ENCODE data around the gene HS6ST1. TPM values are rescaled to one million over a fixed set of nuclear protein-coding genes. Genes with fewer than 3 reads are reported as not detected.

HS6ST1 gene
- 30.8 and 43.1 TPM in 2 replicates for total RNA-seq
- polyA plus RNA-seq (2012): 20.9 TPM

- DNase-seq (ENCODE audit: low read depth): peak; percentile 89
Observed at GRCh38 chr2:128318776-128319464, at the start of gene HS6ST1. Gene HS6ST1 (minus strand): TSS chr2:128318868. CDS start chr2:128318563, 305 bp downstream.

- no peak for DNase-seq (ENCODE audit: low read depth)
Observed at GRCh38 chr2:128367601-128368359, 49.1 kb upstream of the HS6ST1 start.

GRCh38 chr2:128366713-128367511, 48.2 kb upstream of the HS6ST1 start:
- DNase-seq (ENCODE audit: low read depth): no peak

DNA sequence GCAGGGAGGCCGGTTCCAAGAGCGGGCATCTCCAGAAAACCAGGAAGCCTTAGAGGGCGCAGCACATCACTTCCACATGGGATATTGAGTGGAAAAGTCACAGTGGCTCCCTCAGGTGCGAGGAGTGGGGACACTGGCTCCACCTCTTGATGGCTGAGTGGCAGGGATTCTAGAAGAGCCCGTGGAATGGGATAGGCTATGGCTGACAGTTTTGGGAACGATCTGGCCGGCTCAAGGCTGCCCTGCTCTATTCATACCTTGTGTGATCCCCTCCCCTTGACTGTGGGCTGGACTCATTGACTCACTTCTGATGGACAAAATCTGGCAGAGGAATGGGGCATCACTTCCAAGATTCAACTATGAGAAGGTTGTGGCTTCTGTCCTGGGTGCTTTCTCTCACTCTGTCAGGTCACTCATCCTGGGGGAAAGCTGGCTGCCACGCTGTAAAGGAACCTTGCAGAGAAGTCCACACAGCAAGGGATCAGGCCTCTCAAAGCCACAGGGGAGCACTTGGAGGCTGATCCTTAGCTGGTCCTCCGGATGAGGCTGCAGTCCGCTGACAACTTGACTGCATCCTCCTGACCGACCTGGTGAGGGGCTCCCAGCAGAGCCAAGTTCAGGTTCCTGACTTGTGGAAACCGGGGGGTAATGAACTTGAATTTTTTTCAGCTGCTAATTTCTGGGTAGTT, 46.7 kb upstream of the HS6ST1 start:
- no peak for DNase-seq (ENCODE audit: low read depth)

GRCh38 chr2:128364441-128364911, 45.8 kb upstream of the HS6ST1 start:
- DNase-seq (ENCODE audit: low read depth): no peak

GRCh38 chr2:128363934-128364361, 45.3 kb upstream of the HS6ST1 start:
- no peak for DNase-seq (ENCODE audit: low read depth)

- DNase-seq (ENCODE audit: low read depth): peak; percentile 55
Observed at GRCh38 chr2:128362889-128363228, 44.2 kb upstream of the HS6ST1 start.

GRCh38 chr2:128362176-128362888, 43.7 kb upstream of the HS6ST1 start:
- no peak for DNase-seq (ENCODE audit: low read depth)

- no peak for DNase-seq (ENCODE audit: low read depth)
Observed at GRCh38 chr2:128361376-128362131, 42.9 kb upstream of the HS6ST1 start.

GRCh38 chr2:128360711-128361110, 42.0 kb upstream of the HS6ST1 start:
- no peak for DNase-seq (ENCODE audit: low read depth)

- DNase-seq (ENCODE audit: low read depth): no peak
Observed at GRCh38 chr2:128359841-128360240, 41.2 kb upstream of the HS6ST1 start.

DNA sequence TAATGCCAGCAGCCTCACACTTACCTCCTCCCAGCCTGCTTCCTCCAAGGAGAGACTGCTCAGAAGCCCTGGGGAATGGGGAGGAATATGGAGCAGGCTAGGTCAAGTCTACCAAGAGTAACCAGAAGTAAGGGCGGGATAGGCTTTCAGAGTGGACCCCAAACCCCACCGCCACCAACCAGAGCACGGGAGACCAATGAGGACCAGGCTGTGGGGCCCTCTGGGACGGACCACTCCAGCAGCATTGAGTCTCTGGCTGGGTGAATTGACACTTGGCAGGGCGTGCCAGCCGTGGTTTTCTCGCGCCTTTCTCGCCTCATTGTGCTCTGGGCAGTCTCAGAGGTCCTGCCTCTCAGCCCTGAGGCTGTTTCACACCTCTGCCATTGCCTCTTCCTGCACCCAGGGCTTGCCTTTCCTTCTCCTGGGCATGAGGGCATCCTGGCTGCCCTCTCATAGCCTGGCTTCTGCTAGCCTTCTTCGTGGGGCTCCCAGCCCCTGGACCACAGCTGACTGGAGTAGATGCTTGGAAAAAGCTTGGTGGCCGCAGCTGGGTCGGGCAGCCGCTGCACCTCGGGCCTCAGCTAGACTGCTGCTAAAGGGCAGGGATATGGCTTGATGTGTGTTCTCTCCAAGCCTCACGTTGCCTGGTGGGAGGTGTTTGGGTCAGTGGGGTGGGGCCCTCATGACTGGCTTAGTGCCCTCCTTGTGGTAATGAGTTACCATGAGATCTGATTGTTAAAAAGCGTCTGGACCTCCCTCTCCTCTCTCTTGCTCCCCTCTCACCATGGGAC, 40.5 kb upstream of the HS6ST1 start:
- no peak for DNase-seq (ENCODE audit: low read depth)

GRCh38 chr2:128357506-128358370, 39.1 kb upstream of the HS6ST1 start:
- DNase-seq (ENCODE audit: low read depth): no peak

DNA sequence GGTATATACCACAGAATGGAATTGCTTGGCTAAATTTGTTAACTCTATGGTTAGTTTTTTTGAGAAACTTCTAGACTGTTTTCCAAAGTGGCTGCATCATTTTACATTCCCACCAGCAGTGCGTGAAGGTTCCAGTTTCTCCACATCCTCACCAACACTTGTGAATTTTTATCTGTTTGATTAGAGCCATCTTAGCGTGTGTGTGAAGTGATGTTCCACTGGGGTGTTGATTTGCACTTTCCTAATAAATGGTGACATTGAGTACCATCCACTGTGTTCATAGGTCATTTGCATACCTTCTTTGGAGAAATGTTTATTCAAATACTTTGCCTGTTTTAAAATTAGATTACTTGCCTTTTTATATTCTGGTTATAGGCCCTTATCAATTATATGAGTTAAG, 37.5 kb upstream of the HS6ST1 start:
- DNase-seq (ENCODE audit: low read depth): no peak

DNA sequence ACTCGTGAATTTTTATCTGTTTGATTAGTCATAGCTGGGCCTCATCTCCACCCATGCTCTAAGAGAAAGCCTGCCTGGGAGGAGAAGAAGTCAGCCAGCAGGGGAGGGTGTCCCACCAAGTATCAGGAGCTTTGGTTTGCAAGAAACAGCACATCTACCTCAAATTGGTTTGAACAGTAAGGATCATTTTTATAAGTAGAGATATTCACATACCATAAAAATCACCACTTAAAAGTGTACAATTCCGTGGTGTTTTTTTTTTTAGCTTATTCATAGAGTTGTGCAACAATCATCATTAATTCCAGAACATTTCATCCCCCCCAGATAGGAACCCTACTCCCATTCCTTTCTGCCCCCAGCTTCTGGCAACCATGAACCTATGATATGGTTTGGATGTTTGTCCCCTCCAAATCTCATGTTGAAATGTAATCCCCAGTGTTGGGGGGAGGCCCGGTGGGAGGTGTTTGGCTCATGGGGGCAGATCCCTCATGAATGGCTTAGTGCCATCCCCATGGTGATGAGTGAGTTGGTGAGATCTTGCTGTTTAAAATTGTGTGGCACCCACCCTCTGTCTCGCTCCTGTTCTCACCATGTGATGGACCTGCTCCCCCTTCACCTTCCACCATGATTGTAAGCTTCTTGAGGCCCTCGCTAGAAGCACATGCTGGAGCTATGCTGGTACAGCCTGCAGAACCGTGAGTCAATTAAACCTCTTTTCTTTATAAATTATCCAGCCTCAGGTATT, 36.2 kb upstream of the HS6ST1 start:
- no peak for DNase-seq (ENCODE audit: low read depth)

DNA sequence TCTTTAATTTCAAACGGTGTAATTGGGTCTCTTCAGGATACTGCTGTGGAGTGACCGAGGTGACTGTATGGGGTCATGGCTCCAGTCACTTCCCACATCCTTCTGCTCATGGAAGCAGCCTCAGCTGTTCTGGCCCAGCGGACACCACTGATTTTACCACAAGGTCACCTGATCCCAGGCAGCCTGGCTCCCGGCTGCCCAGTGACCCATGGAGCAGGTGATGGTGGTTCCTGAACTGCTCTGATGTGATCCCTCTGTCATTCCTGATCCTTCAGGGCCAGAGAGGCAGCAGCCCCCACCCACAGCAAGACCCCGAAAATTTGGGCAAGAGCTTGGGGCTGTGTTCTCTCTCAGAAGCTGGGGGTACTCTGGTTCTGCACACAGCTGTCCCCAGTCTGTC, 35.5 kb upstream of the HS6ST1 start:
- DNase-seq (ENCODE audit: low read depth): peak; percentile 79

GRCh38 chr2:128350736-128351135, 32.1 kb upstream of the HS6ST1 start:
- DNase-seq (ENCODE audit: low read depth): no peak

Measured in myocyte (in vitro differentiated cells).